HS-5 (cell line): ENCODE data around the gene NUMBL.

ENCODE experiments used
- DNase-seq: peaks from one replicate; pipeline ENCODE4 v3.0.0-alpha.2; 2012; ENCODE audit warnings: low read depth

The NUMBL gene

GRCh38 chr19:40716482-40717324 is 26.3 kb upstream of the NUMBL start, which contains the start of the genes COQ8B and ITPKC:
COQ8B (minus strand) TSS chr19:40716886; CDS start chr19:40714632, 2,254 bp downstream.
ITPKC (plus strand) TSS chr19:40717112; CDS start chr19:40717136, 24 bp downstream.
- peak; percentile 86 for DNase-seq

GRCh38 chr19:40716031-40716481 is 25.6 kb upstream of the NUMBL start:
- DNase-seq = peak; percentile 97

- no peak for DNase-seq
Observed at GRCh38 chr19:40714441-40715299, 24.2 kb upstream of the NUMBL start.

DNA sequence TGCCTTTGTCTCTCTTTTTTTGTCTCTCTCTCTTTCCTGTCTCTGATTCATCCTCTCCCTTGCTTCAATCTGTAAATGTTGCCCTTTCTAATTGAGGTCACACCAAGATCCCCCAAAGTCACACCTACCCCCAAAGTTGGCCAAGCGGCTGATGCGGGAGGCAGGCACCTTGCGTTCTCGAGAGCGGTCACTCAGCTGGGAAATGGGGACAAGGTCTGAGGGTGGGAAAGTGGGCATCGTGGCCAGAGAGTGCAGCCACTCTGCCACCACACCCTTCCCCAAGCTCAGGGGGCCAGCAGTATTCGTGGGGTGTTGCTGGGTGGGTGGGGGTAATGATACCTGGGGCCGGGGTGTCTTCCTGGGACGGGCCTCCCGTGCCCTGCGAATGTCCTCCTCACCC is 23.5 kb upstream of the NUMBL start:
- DNase-seq = no peak

DNA sequence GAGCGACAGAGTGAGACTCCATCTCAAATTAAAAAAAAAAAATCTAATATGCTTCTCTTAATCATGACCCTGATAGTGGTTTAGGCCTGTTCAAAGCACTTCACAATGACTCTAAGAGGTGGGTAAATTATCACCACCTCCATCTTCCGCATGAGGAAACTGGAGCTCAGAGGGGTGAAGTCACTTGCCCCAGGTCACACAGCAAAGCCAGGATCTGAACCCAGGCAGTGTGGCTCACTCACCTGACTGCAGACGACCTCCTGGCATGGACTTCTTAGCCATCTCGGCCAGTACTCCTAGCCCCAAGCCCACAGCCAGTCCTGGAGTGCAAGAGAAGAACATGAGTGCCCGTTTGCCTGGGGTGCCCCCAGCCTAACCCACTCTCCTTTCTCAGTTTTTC is 19.4 kb upstream of the NUMBL start:
- DNase-seq = no peak

- DNase-seq = no peak
Observed at GRCh38 chr19:40707615-40708014, 17.2 kb upstream of the NUMBL start.

DNA sequence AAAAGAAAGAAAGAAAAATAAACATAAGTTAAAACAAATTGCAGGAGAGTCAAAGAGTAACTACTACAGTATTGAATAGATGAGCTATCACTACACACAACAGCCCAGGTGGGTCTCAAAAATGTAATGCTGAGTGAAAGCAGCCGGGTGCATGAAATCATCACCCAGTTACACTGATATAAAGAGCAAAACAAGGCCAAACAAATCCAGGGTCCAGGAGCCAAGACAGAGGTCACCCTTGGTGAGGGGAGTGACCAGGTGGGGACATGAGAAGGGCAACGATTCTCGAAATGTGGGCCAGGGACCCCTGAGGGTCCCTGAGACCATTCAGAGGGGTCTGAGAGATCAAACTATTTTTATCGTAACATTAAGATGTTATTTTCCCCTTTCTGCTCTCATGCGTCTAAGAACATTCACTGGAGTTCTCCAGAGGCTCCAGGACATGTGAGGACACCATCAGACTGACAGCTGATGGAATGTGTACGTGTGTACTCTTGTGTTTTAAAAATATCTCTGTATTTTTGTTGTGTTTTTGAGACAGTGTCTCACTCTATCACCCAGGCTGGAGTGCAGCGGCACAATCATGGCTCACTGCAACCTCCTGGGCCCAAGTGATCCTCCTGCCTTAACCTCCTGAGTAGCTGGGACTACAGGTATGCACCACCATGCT is 15.6 kb upstream of the NUMBL start:
- no peak for DNase-seq

- no peak for DNase-seq
Observed at GRCh38 chr19:40705362-40705651, 14.9 kb upstream of the NUMBL start.

GRCh38 chr19:40704491-40705361 is 14.3 kb upstream of the NUMBL start:
- DNase-seq = no peak

GRCh38 chr19:40703029-40703755 is 12.7 kb upstream of the NUMBL start:
- DNase-seq = no peak

- no peak for DNase-seq
Observed at GRCh38 chr19:40702337-40703012, 12.0 kb upstream of the NUMBL start.

DNA sequence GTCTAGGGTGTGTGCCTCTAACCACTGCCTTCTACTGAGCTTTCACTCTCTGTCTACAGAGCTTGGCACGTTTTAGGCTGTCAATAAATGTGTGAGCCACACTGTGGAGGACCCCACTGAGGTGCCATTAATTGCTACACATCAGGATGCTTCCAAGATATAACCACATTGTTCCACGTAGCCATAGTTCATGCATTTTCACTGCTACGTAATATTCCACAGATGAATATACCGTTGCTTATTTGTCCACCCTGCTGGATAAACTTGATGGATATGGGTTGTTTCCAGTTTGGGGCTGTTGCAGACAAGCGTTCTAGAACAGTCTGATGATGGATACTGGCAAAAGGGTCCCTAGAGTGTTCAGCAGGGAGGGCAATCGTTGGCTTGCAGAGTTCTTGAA is 11.3 kb upstream of the NUMBL start:
- DNase-seq = no peak

DNA sequence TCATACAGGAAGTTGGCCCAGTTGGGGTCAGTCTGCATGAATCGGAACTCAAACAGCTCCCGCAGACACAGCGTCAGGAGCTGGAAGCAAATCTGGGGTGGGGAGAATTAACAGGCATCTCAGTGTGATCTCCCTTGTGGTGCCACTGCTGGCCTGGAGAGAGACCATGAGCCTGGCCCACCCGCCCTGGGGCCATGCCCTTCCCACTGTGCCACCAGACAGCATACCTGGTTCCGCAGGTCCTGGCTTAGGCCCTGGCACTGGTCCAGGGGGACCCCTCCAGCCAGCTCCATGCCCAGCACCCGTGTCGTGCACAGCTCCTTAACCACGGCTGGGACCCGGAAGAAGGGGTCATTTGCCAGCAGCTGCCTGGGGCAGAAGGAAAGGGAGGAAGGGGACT is 9.6 kb upstream of the NUMBL start:
- DNase-seq = no peak

- no peak for DNase-seq
Observed at GRCh38 chr19:40697007-40697406, 6.6 kb upstream of the NUMBL start.

- no peak for DNase-seq
Observed at GRCh38 chr19:40695881-40696280, 5.4 kb upstream of the NUMBL start.

DNA sequence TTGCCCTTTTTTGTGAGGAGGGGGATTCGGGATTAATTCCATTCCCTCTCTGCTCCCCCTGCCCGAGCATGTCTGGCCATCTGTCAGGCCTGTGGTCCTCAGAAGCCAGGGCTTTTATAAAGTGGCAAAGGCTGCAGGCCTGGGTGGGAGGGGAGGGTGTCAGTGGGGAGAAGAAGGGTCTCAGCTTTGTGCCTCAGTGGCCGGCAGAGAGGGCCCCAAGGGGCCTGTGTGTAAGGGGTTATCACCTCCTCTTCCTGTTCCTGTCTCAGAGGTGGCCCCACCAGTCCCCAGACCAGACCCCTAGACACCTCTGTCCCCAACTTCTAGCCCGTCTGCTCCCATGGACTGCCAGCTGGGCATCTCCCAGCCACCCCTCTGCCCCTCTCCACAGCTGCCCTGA is 3.4 kb upstream of the NUMBL start:
- no peak for DNase-seq

- DNase-seq = no peak
Observed at GRCh38 chr19:40693150-40693788, 2.8 kb upstream of the NUMBL start.

- no peak for DNase-seq
Observed at GRCh38 chr19:40692212-40692551, 1.7 kb upstream of the NUMBL start.

DNA sequence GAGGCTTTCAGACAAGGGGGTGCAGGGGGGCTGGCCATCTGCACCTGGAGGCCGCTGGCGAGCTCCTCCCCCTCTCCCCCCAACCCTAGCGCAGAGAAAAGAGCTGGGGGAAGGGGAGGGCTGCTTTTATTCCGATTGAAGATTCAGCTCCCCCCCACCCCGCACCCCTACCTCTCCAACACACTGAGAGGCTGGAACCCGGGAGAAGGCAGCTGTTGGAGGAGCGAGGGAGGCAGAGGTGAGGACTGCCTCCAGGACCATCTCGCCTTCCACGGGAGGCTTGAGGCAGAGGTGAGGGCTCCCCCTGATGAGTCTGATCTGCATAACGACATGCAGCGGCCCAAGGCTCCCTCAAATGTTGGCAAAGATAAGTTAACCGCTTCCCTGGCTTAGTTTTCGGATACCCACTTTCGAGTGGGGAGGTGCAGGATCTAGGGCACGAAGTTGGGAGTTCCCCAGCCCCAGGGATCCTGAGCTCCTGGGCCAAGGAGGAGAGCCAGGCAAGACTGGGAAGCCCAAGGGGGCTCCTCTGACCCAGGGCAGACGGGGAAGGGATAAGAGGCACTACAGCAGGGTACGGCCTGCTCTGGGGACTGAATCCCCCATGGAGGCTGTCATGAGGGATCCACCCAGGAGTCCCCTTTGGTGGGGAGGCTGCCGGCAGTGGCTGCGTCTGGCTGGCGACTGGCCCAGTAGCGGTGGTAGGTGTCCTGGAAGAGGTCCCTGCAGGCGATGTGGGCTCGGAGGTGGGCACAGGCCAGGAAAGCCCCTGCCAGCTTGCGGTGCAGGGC is 1.2 kb upstream of the NUMBL start:
- no peak for DNase-seq
